GM18861 (cell line): ENCODE measurements around the gene ANKRD55.
"Not testable (repeated sequence)": the region's sequence is repeated elsewhere in the genome, so short reads cannot be mapped to it uniquely, and the experiment has no call there.

Experiments used
- ATAC-seq: cut with Tn5 transposase; IDR thresholded peaks from one replicate; pipeline ENCODE4 v1.9.1; 2021; ENCODE audit not compliant: unreplicated experiment

Gene ANKRD55

DNA sequence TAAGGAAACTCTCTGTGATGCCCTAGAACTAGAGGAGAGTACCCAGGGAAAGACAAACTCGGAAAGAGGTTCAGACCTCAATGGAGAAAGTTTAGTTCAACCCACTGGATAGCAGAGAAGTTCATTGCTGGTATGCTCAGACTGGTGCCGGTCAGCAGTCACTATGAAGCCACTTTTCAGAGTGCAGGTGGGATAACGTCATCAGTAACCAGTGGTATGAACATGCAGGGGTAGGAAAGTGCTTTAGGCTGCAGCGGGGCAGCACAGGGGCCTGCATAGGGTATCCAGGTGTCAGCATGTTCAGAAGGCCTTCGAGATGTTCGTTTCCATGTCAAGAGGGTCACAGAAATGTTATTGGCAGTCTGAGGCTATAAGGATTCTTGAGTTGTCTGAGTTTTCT is 20.8 kb upstream of the ANKRD55 start:
- ATAC-seq = no peak

GRCh38 chr5:56253126-56253525 is 20.0 kb upstream of the ANKRD55 start:
- no peak for ATAC-seq

- no peak for ATAC-seq
These were observed 18.9 kb upstream of the ANKRD55 start for GRCh38 chr5:56251918-56252553.

DNA sequence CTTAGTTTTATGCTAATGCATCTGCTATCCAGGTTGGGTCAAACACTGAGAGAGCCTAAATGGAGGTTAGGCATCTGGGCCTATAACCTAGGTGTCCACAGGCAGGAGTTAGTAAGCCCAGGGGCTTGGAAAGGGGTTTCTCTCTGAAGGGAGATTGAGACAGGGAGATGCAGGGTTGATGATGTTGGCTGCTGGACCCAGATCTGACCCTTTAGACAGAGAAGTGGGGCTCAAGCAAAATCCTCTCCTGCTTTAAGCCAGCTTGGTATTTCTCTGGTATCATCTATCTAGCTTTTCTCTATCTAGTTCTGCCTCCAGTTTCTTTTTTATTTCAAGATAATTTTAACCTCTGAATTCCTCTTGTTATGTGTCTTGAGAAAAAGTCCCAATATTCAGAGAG is 18.3 kb upstream of the ANKRD55 start:
- no peak for ATAC-seq

DNA sequence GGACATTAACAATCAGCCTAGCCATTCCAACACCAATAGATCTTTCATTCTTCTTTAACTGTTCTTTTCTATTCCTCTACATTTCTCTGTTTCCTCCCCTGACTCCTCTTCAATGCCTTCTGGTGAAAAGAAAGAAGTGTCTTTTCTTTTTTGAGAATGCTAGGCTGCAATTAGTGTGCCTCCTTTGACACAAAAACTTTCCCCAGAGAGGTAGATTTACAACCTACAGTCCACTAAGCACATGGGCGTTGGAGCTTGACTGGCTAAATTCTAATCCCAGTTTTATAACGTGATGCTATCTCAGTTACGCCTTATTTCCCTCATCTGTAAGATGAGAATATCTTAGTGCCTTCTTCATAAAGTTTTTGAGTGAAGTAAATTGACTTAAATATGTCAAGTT is 16.9 kb upstream of the ANKRD55 start:
- no peak for ATAC-seq

DNA sequence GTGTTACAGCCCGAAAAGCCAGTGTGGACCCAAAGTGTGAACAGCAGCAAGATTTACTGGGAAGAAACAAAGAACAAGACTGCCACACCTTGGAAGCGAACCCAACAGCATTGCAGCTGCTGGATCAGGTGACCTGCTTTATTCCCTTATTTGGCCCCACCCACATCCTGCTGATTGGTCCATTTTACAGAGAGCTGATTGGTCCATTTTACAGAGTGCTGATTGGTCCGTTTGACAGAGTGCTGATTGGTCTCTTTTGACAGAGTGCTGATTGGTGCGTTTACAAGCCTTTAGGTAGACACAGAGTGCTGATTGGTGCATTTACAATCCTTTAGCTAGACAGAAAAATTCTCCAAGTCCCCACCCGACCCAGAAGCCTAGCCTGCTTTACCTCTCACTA is 16.0 kb upstream of the ANKRD55 start:
- not testable (repeated sequence) for ATAC-seq

DNA sequence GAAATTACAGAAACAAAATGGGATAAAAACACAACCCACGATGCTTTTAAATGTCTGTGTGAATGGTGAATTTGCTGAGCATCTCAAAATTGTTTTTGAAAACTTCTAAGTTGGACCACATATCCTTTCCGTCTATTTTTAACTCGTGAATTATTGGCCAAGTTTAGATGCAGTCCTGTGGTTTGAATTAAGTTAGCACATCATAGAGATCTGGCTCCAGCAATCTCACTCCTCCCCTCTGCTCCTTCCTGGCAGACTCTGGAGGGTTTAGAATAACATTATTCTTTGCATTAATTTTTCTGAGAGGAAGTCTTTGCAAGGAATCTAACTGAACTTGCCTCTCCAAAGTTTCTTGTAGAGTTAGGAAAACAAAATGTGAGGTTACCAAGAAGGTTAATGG is 14.5 kb upstream of the ANKRD55 start:
- ATAC-seq = no peak

DNA sequence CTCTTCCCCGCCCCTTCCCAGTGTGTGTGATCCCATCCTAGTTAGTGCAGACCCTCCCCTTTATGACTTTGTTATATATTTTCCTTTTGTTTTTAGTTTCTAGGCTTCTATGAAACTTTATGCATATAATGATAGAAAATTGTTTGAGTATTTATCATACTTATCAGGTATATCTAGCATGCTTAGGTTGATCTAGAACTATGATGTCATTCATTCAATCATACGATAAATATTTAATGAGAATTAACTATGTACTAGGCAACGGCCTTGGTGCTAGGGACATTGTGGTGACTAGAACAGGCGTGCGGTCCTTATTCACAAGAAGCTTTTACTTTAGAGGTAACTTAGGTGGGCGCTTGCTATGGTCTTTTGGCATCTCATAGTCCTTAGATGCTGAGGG is 13.6 kb upstream of the ANKRD55 start:
- ATAC-seq = no peak

DNA sequence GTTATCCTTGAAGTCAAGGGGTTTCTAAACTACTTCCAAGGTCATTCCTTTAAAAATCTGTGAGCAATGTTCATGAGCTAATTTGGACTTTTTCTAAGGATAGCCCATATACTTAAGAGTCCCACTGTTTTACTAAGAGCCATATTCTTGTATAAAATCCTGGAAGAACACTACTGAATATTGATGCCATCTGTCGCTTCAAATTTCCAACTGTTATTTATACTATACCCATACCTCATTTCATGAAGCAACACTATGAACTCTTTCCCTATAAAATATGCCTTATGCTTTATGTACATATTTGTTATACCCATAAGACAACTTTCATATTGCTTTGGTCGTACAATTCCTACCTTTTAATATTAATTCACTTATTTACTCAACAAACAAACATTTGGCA is 12.4 kb upstream of the ANKRD55 start:
- no peak for ATAC-seq

- no peak for ATAC-seq
These were observed 11.5 kb upstream of the ANKRD55 start for GRCh38 chr5:56244627-56245026.

- not testable (repeated sequence) for ATAC-seq
These were observed 9.1 kb upstream of the ANKRD55 start for GRCh38 chr5:56242271-56242670.

DNA sequence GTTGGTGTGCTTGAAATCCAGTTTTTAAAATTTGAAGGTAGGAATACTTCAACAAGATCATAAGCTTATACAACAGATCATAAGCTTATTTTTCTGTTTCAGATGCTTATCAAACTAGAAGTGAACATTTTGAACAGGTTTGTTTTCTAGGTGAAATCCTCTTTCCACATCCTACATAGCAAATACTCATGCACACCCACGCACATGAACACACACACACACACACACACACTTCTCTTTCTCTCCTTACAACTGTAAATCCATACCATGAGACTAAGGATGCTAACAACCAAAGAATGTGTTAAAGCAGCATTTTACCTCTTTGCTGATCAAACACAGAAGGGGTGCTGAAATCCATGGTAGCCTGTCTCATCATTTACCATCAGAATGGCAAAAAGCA is 592 bp downstream of the ANKRD55 start:
- ATAC-seq = no peak

- ATAC-seq = no peak
These were observed 2.6 kb downstream of the ANKRD55 start for GRCh38 chr5:56230576-56230975.

DNA sequence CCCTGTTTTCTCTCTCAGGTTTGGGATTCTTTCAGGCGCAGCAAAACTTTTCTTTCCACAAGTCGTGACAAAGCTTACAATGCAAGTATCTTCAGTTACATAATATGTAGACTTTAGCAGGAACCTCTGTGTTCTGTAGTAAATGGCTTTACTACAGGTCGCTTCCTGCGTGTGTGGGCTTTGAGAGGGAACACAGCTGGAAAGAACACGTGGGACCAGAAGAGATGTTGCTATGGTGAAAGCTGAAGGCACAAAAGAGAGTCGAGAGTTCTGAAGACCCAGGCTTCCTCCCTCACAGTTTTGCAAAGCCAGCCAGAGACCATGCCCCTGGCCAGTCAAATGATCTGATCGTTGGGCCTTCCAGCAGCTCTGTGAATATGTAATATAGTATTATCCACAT is 4.0 kb downstream of the ANKRD55 start:
- no peak for ATAC-seq

GRCh38 chr5:56228631-56229030 is 4.5 kb downstream of the ANKRD55 start:
- no peak for ATAC-seq

DNA sequence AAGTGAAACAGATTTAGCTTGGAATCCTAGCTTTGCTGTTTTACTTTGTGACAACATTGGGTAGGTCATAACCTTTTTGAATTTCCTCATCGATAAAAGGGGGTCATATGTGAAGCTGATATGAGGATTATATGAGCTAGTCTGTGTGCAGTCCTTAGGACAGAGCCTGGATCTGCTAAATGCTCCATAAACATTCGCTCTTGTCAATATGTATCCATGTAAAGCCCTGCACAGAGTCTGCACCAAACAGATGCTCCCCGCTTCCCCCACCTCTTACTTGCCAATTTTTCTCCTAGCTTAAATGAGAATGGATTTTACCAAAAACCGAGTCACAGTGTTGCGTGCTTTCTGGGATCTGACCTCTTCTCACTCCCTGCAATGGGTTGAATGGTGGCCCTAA is 5.4 kb downstream of the ANKRD55 start:
- ATAC-seq = no peak

GRCh38 chr5:56223298-56223697 is 9.8 kb downstream of the ANKRD55 start:
- not testable (repeated sequence) for ATAC-seq

DNA sequence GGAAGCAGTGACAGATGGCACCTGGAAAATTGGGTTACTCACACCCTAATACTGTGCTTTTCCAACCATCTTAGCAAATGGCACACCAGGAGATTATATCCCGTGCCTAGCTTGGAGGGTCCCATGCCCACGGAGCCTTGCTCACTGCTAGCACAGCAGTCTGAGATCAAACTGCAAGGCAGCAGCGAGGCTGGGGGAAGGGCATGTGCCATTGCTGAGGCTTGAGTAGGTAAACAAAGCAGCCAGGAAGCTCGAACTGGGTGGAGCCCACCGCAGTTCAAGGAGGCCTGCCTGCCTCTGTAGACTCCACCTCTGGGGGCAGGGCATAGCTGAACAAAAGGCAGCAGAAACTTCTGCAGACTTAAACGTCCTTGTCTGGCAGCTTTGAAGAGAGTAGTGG is 11.5 kb downstream of the ANKRD55 start:
- not testable (repeated sequence) for ATAC-seq

GRCh38 chr5:56215019-56215830 is 17.9 kb downstream of the ANKRD55 start:
- ATAC-seq = no peak

GRCh38 chr5:56213886-56214535 is 19.1 kb downstream of the ANKRD55 start:
- ATAC-seq = not testable (repeated sequence)

GRCh38 chr5:56212130-56212879 is 20.8 kb downstream of the ANKRD55 start:
- no peak for ATAC-seq
